Tongue (tissue), 2 donors: ENCODE results near the gene CUL1. TPM values are rescaled to one million over a fixed set of nuclear protein-coding genes. Genes with fewer than 3 reads are reported as not detected.
A peak's percentile ranks its signal among the peaks of the same experiment; 100 is the strongest.

Experiments
- DNase-seq: peaks from one replicate; pipeline ENCODE4 v3.0.0-alpha.2; 2015
- total RNA-seq: library from RNA; depleted of rRNA; stranded (reverse); fragments of >200 nt; gene quantifications from one replicate; pipeline ENCODE4 v1.2.3, GENCODE V29; 2014

Gene CUL1
- total RNA-seq, result 64.5 TPM

DNA sequence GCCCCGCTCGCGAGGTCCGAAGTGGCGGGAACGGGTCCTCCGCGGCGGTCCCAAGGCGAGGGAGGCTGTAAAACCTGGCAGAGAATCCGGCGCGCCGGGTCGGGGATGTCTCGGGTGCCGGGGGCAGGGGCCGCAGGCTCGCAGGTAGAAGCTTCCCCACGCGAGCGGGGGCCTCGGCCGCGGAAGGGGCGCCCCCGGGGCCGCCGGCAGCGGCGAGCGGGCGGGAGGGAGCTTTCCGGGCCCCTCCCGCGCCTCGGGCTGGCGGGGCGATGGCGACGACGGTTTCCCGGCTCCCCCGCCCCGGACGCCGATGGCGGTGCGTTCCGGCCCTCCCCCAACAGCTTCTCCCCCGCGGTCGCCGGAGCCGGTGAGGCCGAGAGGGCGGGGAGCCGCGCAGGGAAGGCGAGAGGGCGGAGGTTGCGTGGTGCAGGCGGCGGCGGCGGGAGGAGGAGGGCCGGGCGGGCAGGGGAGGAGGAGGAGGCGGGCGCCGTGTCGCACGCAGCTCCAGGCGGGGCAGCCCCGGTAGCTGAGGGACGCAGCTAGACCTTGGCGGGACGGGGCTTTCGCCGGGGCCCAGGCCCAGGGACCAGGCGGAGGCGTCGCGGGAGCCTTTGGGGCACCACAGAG lies at the start of gene CUL1:
Gene CUL1, plus strand, starts transcription at position 507 of the 627 bp plus-strand sequence. CDS start 31,220 bp downstream, outside the sequence.
- peak; percentile 87 for DNase-seq

DNA sequence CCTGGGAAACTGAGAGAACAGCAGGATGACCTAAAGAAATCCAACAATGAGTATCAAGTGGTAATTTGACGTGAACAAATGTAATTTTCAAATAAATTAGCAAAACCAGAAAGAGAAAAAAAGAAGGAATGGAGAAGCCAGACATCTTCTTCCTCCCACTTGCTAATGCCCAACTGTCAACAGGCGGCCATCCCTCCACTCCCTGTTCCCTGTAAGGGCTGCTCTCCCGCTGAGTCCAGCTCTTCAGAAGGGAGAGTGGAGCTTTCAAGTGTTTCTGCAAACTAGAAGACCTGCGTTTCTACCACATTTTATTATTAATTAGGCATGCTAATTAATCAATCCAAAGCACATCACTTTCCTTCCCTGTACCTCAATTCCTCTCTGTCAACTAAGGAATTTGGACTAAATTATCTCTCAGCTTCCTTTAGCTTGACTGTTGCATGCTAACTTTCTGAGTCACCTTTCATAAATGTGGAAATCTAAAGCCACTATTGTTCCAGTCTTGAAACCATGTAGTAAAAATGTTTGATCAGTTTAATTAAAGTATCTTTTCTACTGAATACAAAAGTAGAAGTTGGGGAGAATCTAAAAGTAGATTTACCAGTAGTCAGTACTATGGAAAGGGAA lies 48.4 kb upstream of the CUL1 start:
- no peak for DNase-seq

DNA sequence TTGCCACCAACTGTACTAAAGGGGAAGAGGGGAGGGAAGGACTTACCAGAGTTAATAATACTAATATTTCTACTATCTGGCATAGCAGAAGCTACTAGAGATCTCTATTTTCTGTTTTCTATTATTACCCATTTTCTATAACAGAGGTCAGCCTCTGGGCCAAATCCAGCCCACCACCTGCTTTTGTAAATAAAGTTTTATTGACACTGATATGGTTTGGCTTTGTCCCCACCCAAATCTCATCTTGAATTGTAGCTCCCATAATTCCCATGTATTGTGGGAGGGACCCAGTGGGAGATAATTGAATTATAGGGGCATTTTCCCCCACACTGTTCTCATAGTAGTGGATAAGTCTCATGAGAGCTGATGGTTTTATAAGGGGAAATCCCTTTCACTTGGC lies 45.9 kb upstream of the CUL1 start:
- DNase-seq, result no peak

- DNase-seq, result no peak
These were observed 40.8 kb upstream of the CUL1 start for GRCh38 chr7:148657929-148658328.

DNA sequence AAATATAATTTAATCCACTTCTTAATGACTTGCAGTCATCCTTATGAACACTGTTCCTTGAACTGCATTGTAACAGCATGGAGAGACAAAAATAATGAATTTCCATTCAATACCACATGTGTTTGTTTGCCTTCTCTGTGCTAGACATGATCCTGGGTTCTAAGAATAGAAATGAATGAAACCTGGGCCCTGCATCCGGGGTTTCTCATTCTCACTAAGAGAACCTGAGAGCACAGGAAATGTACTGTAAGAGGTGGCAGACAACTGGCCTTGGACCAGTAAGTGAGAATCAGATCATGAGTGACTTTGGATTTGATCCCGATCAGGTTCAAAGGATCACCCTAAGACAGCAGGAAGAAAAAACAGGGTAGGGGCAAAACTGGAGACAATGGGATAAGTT lies 37.2 kb upstream of the CUL1 start:
- DNase-seq, result no peak

- no peak for DNase-seq
These were observed 36.1 kb upstream of the CUL1 start for GRCh38 chr7:148662646-148663045.

GRCh38 chr7:148664324-148664723 lies 34.4 kb upstream of the CUL1 start:
- DNase-seq, result peak; percentile 8

GRCh38 chr7:148665221-148665620 lies 33.5 kb upstream of the CUL1 start:
- DNase-seq, result no peak

DNA sequence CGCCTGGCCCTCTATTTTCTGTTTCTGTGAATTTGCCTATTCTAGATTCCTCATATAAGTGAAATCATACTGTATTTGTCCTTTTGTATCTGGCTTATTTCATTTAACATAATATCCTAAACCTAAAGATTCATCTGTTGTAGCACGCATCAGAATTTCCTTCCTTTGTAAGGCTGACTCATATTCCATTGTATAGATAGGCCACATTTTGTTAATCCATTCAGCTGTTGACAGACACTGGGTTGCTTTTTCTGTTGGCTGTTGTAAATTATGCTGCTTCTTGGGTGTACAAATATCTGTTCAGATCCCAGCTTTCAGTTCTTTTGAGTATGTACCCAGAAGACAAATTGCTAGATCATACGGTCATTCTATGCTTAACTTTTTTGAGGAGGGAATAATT lies 28.8 kb upstream of the CUL1 start:
- DNase-seq, result no peak

DNA sequence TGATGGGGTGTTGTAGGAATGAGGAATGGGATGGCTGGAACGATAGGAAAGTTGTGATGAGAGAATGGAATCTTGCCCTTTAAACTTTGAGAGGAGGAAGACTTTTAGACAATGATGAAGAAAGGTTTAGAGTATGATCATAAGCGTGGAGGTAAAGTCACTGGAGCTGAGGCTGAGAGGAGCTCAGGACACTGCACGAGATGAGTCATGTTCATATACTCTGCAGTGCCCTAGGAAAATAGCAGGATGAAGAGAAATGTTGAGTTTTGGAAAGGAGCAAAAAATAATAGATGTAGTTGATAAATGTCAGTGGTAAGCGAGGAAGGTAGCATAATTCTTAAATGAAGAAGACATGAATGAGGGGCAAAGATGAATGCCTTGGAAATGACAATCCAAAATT lies 28.3 kb upstream of the CUL1 start:
- no peak for DNase-seq

DNA sequence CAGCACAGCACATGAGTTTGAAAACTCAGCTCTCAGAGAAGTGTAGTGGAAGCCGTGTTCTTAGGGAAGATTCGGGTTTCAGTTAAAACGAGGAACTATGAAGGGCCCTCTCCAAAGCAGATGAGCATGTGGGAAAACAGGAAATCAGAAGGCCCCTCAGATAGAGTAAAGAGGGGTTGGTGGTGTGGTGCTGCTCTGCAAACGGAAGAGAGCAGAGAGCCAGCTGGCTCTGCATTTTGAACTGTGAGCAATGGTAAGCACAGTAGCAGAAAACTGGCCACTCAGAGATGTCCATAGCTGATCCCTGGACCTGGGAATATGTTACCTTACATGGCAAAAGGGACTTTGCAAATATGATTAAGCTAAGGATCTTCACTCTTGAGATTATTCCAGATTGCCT lies 27.9 kb upstream of the CUL1 start:
- DNase-seq, result no peak

GRCh38 chr7:148672041-148672440 lies 26.7 kb upstream of the CUL1 start:
- no peak for DNase-seq

GRCh38 chr7:148674689-148675088 lies 24.0 kb upstream of the CUL1 start:
- no peak for DNase-seq

DNA sequence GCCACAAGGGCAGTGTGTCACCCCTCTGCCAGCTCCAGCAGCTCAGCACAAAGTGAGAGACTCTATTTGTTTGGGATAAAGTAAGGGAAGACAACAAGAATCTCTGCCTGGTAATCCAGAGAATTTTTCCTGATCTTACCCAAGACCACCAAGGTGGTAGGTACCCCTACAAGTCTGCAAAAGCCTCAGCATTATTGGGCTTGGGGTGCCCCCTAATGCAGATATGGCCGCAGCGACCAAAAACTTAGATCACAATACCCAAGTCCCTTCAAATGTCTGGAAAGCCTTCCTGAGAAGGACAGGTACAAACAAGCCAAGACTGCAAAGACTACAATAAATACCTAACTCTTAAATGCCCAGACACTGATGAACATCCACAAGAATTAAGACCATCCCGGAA lies 22.4 kb upstream of the CUL1 start:
- DNase-seq, result no peak

- no peak for DNase-seq
These were observed 16.9 kb upstream of the CUL1 start for GRCh38 chr7:148681821-148682220.

GRCh38 chr7:148684289-148684830 lies 14.3 kb upstream of the CUL1 start:
- no peak for DNase-seq

DNA sequence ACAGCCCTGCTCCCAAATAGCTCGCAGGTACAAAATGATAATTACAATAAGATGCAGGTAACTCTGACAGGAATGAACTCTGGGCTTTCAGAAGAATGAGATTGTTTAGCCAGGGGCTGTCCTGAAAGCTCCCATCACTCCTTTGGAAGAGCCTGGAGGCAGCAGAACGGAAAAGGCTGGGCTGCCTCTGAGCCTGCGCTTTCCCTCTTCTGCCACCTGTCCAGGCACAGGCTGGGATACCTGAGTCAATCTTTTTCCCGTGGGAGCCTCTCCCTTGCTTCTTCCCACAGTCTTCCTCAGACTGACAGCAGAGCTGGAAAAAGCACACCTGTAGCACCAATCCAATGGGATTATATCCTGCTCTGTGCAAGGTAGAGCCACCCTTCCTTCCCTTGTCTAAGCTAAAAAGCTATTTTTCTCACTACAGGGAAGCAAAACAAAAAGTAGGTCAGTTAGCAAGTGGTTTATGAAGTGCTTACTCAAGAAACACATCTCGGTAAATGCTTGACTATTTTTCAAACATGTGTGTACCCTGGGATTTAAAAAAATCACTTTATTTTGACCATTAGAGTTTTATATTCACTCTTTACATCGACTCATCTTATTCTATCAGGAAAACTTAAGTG lies 12.3 kb upstream of the CUL1 start:
- no peak for DNase-seq

GRCh38 chr7:148687555-148687954 lies 11.1 kb upstream of the CUL1 start:
- DNase-seq, result no peak

GRCh38 chr7:148688526-148688925 lies 10.2 kb upstream of the CUL1 start:
- no peak for DNase-seq

DNA sequence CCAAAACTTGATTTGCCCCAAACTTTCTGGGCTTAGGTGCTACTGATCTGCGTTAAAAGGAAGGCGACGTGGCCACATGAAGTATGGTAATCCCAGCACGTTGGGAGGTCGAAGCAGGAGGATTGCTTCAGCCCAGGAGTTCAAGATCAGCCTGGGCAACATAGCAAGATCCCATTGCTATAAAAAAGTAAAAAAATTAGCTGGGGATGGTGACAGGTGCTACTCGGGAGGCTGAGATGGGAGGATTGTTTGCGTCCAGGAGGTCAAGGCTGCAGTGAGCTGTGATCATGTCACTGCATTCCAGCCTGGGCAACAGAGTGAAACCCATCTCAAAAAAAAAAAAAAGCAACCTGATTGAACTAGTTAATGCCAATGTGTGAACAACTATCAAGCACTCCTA lies 5.1 kb upstream of the CUL1 start:
- DNase-seq, result no peak

GRCh38 chr7:148694631-148695030 lies 4.1 kb upstream of the CUL1 start:
- no peak for DNase-seq

GRCh38 chr7:148695953-148696352 lies 2.8 kb upstream of the CUL1 start:
- DNase-seq, result no peak

DNA sequence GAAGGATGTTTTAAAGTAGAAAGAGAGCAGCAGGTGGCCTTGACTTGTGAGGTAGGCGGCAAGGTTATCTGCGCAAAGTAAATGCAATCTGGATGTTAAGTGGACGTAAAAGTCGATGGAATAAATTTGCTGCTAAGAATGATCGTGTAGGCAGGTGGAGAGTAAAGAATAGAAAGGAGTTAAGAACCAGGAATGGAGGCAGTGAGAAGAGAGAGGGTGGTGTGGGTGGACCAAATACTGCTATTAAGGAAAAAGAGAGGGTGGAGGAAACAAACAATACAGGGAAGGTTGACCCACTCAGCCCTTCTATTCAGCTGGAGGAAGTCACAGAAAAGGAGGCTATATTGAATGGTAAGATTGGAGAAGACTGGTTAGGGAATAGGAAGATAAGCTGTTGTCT lies 1.9 kb upstream of the CUL1 start:
- DNase-seq, result no peak
